ENCODE data around the gene CCDC12.

Gene CCDC12

GRCh38 chr3:46896386-46896785 lies 80.2 kb downstream of the CCDC12 start:
- Histone ChIP-seq H3F3A (ENCODE audit: insufficient read depth, low read length) (no peaks in the 10 kb centered on the region), H3K36me3 (replicated peaks; ENCODE audit: insufficient read depth, low read length) (no peaks in the 10 kb centered on the region), H3K79me2 (ENCODE audit: low read length) (no peaks in the 10 kb centered on the region), H3K27ac (ENCODE audit: low read length) (no peak overlapping the region), H3K4me1 (ENCODE audit: low read length) (0 out of 2 replicates have a peak, but pooled peaks cover 3% of the 10 kb centered on the region), H3K9me2 (replicated peaks; ENCODE audit: insufficient read depth, low read length) (no peaks in the 10 kb centered on the region), H3K4me3 (ENCODE audit: low read length) (no peak overlapping the region), H3K4me2 (ENCODE audit: low read depth, low read length) (no peak overlapping the region), H3K9ac (ENCODE audit: low read length) (no peak overlapping the region), H4K20me1 (ENCODE audit: insufficient read depth, low read length) (no peaks in the 10 kb centered on the region), H2AFZ (ENCODE audit: low read length) (no peak overlapping the region), H3K9me3 (replicated peaks; ENCODE audit: insufficient read depth, low read length) (no peaks in the 10 kb centered on the region), H3K27me3 (replicated peaks; ENCODE audit: insufficient read depth, low read length) (peaks cover 10% of the 10 kb centered on the region)
- TF ChIP-seq CTCF (IDR thresholded peaks at IDR 0.05; ENCODE audit: low read length) (no peak), EZH2phosphoT487 (IDR thresholded peaks at IDR 0.05; ENCODE audit: low read length) (no peak), EZH2 (optimal IDR thresholded peaks at IDR 0.05; ENCODE audit: low read depth, low read length) (no peak)
- no peak for DNase-seq

GRCh38 chr3:46895761-46896160 lies 80.8 kb downstream of the CCDC12 start:
- Histone ChIP-seq H3K36me3 (replicated peaks; ENCODE audit: insufficient read depth, low read length) (no peaks in the 10 kb centered on the region), H3K79me2 (ENCODE audit: low read length) (no peaks in the 10 kb centered on the region), H3K9me3 (replicated peaks; ENCODE audit: insufficient read depth, low read length) (no peaks in the 10 kb centered on the region), H3K9ac (ENCODE audit: low read length) (no peak overlapping the region), H2AFZ (ENCODE audit: low read length) (no peak overlapping the region), H3K27me3 (replicated peaks; ENCODE audit: insufficient read depth, low read length) (peaks cover 10% of the 10 kb centered on the region), H3K4me1 (ENCODE audit: low read length) (0 out of 2 replicates have a peak, but pooled peaks cover 3% of the 10 kb centered on the region), H3K4me3 (ENCODE audit: low read length) (no peak overlapping the region), H3K4me2 (ENCODE audit: low read depth, low read length) (no peak overlapping the region), H4K20me1 (ENCODE audit: insufficient read depth, low read length) (no peaks in the 10 kb centered on the region), H3K9me2 (replicated peaks; ENCODE audit: insufficient read depth, low read length) (no peaks in the 10 kb centered on the region), H3F3A (ENCODE audit: insufficient read depth, low read length) (no peaks in the 10 kb centered on the region), H3K27ac (ENCODE audit: low read length) (no peak overlapping the region)
- no peak for TF ChIP-seq EZH2phosphoT487 (IDR thresholded peaks at IDR 0.05; ENCODE audit: low read length)
- no peak for TF ChIP-seq EZH2 (optimal IDR thresholded peaks at IDR 0.05; ENCODE audit: low read depth, low read length)
- TF ChIP-seq CTCF (IDR thresholded peaks at IDR 0.05; ENCODE audit: low read length), result no peak
- no peak for DNase-seq

- no peaks in the 10 kb centered on the region for H3K36me3 ChIP-seq (replicated peaks; ENCODE audit: insufficient read depth, low read length)
- H3K79me2 ChIP-seq (ENCODE audit: low read length), result no peaks in the 10 kb centered on the region
- TF ChIP-seq EZH2phosphoT487 (IDR thresholded peaks at IDR 0.05; ENCODE audit: low read length) (no peak), CTCF (IDR thresholded peaks at IDR 0.05; ENCODE audit: low read length) (peak; percentile 89), EZH2 (optimal IDR thresholded peaks at IDR 0.05; ENCODE audit: low read depth, low read length) (no peak)
- H3K27me3 ChIP-seq (replicated peaks; ENCODE audit: insufficient read depth, low read length), result peaks cover 10% of the 10 kb centered on the region
- H3F3A ChIP-seq (ENCODE audit: insufficient read depth, low read length), result no peaks in the 10 kb centered on the region
- H2AFZ ChIP-seq (ENCODE audit: low read length), result no peak overlapping the region
- H3K4me2 ChIP-seq (ENCODE audit: low read depth, low read length), result no peak overlapping the region
- H3K4me1 ChIP-seq (ENCODE audit: low read length), result 0 out of 2 replicates have a peak, but pooled peaks cover 3% of the 10 kb centered on the region
- H3K27ac ChIP-seq (ENCODE audit: low read length), result no peak overlapping the region
- peak; percentile 57 for DNase-seq
- no peaks in the 10 kb centered on the region for H4K20me1 ChIP-seq (ENCODE audit: insufficient read depth, low read length)
- no peak overlapping the region for H3K9ac ChIP-seq (ENCODE audit: low read length)
- no peaks in the 10 kb centered on the region for H3K9me2 ChIP-seq (replicated peaks; ENCODE audit: insufficient read depth, low read length)
- H3K9me3 ChIP-seq (replicated peaks; ENCODE audit: insufficient read depth, low read length), result no peaks in the 10 kb centered on the region
- H3K4me3 ChIP-seq (ENCODE audit: low read length), result no peak overlapping the region
These were observed 81.3 kb downstream of the CCDC12 start for GRCh38 chr3:46895204-46895660.
